K562 (cell line): Measurements from ENCODE around the gene AK2. TPM values are rescaled to one million over a fixed set of nuclear protein-coding genes. Genes with fewer than 3 reads are reported as not detected.

ENCODE experiments used
- DIDO1 ChIP-seq: fragments of 450-650 bp; IDR thresholded peaks from 2 replicates; pipeline ENCODE4 v1.6.1; 2016; ENCODE audit warnings: low read depth, missing biosample characterization, missing genetic modification characterization
- KDM1A ChIP-seq, 2 experiments: fragments of 450-650 bp; IDR thresholded peaks; 2 replicates each; pipeline ENCODE4 v1.6.1; 2016; ENCODE audit warnings: mild to moderate bottlenecking in 2 of 2
- MGA ChIP-seq: fragments of 450-650 bp; IDR thresholded peaks from 2 replicates; pipeline ENCODE4 v1.6.1; 2016; ENCODE audit warnings: mild to moderate bottlenecking, moderate library complexity
- MXI1 ChIP-seq: IDR thresholded peaks from 2 replicates; pipeline ENCODE4 v1.6.1; 2011; ENCODE audit warnings: low read depth, mild to moderate bottlenecking, improper control_type of control experiment, low read length
- MYC ChIP-seq, 2 experiments: fragments of 250-450 bp in 1 of 2; sonication (Bioruptor Pico) in 1 of 2; IDR thresholded peaks; 2 replicates each; pipeline versions ENCODE4 v1.5.1 to v1.6.1; 2012 to 2021; ENCODE audit warnings: low read depth in 2 of 2, borderline replicate concordance in 1 of 2, improper control_type of control experiment in 1 of 2, low read length in 1 of 2, mild to moderate bottlenecking in 1 of 2, moderate library complexity in 1 of 2
- RBM25 ChIP-seq: fragments of 200-400 bp; formaldehyde crosslinking; IDR thresholded peaks from 2 replicates; pipeline ENCODE4 v1.6.1; 2018; ENCODE audit warnings: low read length, low read depth, moderate library complexity; ENCODE audit not compliant: severe bottlenecking
- RNF219 ChIP-seq: fragments of 250-450 bp; sonication (Bioruptor Pico); IDR thresholded peaks from 2 replicates; pipeline ENCODE4 v1.5.0; 2022; ENCODE audit warnings: mild to moderate bottlenecking
- SP2 ChIP-seq: IDR thresholded peaks from 2 replicates; pipeline ENCODE4 v1.6.1; 2011; ENCODE audit warnings: mild to moderate bottlenecking, low read depth, low read length, moderate library complexity; ENCODE audit not compliant: poor library complexity, severe bottlenecking; ENCODE audit errors: extremely low read depth
- SRSF9 ChIP-seq: fragments of 200-400 bp; formaldehyde crosslinking; IDR thresholded peaks from 2 replicates; pipeline ENCODE4 v1.6.1; 2017; ENCODE audit warnings: low read depth, low read length, borderline replicate concordance
- THAP12 ChIP-seq: fragments of 250-450 bp; sonication (Bioruptor Pico); IDR thresholded peaks from 2 replicates; pipeline ENCODE4 v1.9.0; 2021; ENCODE audit warnings: mild to moderate bottlenecking, inconsistent platforms
- ZNF121 ChIP-seq: sonication (generic); formaldehyde crosslinking; conservative IDR thresholded peaks from 2 replicates; pipeline ENCODE4 v1.8.0; 2022; ENCODE audit warnings: missing genetic modification reagents
- ZNF699 ChIP-seq: fragments of 250-450 bp; sonication (Bioruptor Pico); IDR thresholded peaks from 2 replicates; pipeline ENCODE4 v1.8.0; 2021; ENCODE audit warnings: mild to moderate bottlenecking, moderate library complexity; ENCODE audit not compliant: insufficient replicate concordance
- polyA plus RNA-seq, 8 experiments: library from polyadenylated mRNA; depleted of rRNA in 4 of 8; stranded (reverse) in 5 of 8; unstranded in 3 of 8; fragments of >200 nt; fragmentation: Nextera tagmentation in 2 of 8; fragmentation: Illumina TruSeq in 1 of 8; extraction: Ambion mirVana in 2 of 8; extraction: Trizol in 1 of 8; gene quantifications; 2 replicates each; pipeline versions ENCODE4 v1.2.1 to v1.2.3, GENCODE V29; 2011 to 2014; ENCODE audit warnings: inconsistent platforms in 1 of 8, missing spikeins in 1 of 8
- total RNA-seq, 7 experiments: library from RNA; depleted of rRNA in 6 of 7; stranded (reverse); fragments of >200 nt in 6 of 7; fragmentation: Illumina TruSeq in 2 of 7; extraction: Trizol in 2 of 7; gene quantifications; 2 replicates each; pipeline versions ENCODE4 v1.2.1 to v1.2.3, GENCODE V29; 2011 to 2021; ENCODE audit warnings: low replicate concordance in 1 of 7

Gene AK2
- total and polyA plus RNA-seq, 9 of the 15 experiments (the other 6 are each of a cell fraction or from before 2014, with no cell fraction given), result 105 to 1,050 (median 509) TPM

- TF ChIP-seq MGA (no peak), KDM1A (IDR thresholded peaks at IDR 0.05) (no peak), DIDO1 (tag) (no peak), SP2 (no peak), MYC (IDR thresholded peaks at IDR 0.05; ENCODE audit: low read depth, low read length) (no peak), MYC (CRISPR knock-in tag; IDR thresholded peaks at IDR 0.05; ENCODE audit: borderline replicate concordance, low read depth) (no peak), SRSF9 (no peak), RBM25 (no peak), ZNF699 (no peak), MXI1 (no peak), RNF219 (CRISPR knock-in tag) (no peak), THAP12 (CRISPR knock-in tag) (no peak), ZNF121 (no peak)
Observed at GRCh38 chr1:32984090-32984454, 52.6 kb downstream of the AK2 start (continued).
